ENCODE measurements around the gene FLVCR1.
"Not testable (repeated sequence)": the region's sequence is repeated elsewhere in the genome, so short reads cannot be mapped to it uniquely, and the experiment has no call there.

Gene FLVCR1

DNA sequence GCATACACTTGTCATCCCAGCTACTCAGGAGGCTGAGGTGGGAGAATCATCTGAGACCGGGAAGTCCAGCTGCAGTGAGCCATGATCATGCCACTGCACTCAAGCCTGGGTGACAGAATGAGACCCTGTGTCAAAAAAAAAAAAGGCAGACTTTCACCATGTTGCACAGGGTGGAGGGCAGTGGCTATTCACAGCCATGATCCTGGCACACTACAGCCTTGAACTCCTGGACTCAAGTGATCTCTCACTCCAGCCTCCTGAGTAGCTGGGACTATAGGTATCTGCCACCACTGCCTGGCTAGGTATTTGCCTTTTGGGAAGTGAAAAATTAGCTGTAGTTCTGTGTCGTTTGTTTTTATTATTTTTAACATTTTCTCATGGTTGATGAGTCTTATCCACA lies 29.7 kb upstream of the FLVCR1 start:
- Histone ChIP-seq H3K27ac (no peak overlapping the region), H3K9me3 (peaks cover 0 to 10% (median 6%) of the 10 kb centered on the region in 3 donors), H3K36me3 (peaks cover 0 to 5% (median 0%) of the 10 kb centered on the region in 3 donors), H3K27me3 (no peaks in the 10 kb centered on the region), H3K4me3 (no peak overlapping the region), H3K4me1 (no peaks in the 10 kb centered on the region)
- intact Hi-C loops (cut with DNase I; ENCODE audit: low total_unique reads): no loop called here
- TF ChIP-seq, protein P1, sequence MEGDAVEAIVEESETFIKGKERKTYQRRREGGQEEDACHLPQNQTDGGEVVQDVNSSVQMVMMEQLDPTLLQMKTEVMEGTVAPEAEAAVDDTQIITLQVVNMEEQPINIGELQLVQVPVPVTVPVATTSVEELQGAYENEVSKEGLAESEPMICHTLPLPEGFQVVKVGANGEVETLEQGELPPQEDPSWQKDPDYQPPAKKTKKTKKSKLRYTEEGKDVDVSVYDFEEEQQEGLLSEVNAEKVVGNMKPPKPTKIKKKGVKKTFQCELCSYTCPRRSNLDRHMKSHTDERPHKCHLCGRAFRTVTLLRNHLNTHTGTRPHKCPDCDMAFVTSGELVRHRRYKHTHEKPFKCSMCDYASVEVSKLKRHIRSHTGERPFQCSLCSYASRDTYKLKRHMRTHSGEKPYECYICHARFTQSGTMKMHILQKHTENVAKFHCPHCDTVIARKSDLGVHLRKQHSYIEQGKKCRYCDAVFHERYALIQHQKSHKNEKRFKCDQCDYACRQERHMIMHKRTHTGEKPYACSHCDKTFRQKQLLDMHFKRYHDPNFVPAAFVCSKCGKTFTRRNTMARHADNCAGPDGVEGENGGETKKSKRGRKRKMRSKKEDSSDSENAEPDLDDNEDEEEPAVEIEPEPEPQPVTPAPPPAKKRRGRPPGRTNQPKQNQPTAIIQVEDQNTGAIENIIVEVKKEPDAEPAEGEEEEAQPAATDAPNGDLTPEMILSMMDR (IDR thresholded peaks at IDR 0.05): no peak
- no peak for DNase-seq

DNA sequence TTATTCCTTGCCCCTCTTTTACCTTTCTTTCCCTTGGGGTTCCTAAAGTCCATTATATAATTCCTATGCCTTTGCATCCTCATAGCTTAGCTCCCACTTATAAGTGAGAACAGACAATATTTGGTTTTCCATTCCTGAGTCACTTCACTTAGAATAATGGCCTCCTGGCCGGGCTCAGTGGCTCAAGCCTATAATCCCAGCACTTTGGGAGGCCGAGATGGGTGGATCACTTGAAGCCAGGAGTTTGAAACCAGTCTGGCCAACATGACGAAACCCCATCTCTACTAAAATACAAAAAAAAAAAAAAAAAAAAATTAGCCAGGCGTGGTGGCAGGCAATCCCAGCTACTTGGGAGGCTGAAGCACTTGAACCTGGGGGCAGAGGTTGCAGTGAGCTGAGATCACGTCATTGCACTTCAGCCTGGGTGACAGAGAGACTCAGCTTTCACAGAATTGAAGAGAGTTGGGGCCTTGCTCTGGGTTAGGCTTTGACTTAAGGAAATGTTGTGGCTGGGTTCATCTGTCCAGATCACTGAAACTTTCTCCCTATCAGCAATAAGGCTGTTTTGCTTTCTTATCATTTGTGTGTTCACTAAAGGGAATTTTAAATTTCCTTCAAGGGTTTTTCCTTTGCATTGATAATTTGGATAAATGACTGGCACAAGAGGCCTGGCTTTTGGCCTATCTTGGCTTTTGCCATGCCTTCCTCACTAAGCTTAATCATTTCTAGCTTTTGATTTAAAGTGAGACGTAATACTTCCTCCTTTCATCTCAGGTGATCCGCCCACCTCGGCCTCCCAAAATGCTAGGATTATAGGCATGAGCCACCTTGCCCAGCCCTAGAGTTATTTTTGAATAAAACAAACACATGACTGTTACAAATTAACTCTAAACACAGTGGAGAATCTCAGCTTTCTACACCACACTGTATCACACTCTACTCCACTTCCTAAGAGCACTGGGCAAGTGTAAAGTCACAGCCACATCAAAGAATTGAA lies 24.6 kb upstream of the FLVCR1 start:
- H3K4me3 ChIP-seq; H3K36me3 ChIP-seq; intact Hi-C loops (cut with DNase I; ENCODE audit: low total_unique reads); H3K27me3 ChIP-seq; H3K4me1 ChIP-seq; H3K27ac ChIP-seq; DNase-seq; H3K9me3 ChIP-seq: not testable (repeated sequence)

DNA sequence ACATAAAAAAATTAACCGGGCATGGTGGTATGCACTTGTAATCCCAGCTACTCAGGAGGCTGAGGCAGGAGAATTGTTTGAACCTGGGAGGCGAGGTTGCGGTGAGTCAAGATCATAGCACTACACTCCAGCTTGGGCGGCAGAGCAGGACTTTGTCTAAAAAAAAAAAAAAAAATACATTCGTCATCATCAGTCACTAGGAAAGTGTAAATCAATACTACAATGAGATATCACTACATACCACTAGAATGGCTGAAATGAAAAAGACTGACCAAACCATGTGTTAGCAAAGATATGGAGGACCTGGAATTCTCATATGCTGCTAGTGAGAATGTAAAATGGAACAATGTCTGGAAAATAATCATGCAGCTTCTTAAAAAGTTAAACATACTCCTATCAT lies 19.9 kb upstream of the FLVCR1 start:
- no peak for DNase-seq
- Histone ChIP-seq H3K27ac (no peak overlapping the region), H3K4me3 (no peak overlapping the region), H3K4me1 (no peaks in the 10 kb centered on the region), H3K9me3 (no peaks in the 10 kb centered on the region), H3K36me3 (no peaks in the 10 kb centered on the region), H3K27me3 (no peaks in the 10 kb centered on the region)
- TF ChIP-seq, protein P1 (IDR thresholded peaks at IDR 0.05): no peak
- intact Hi-C loops (cut with DNase I; ENCODE audit: low total_unique reads): no loop called here

DNA sequence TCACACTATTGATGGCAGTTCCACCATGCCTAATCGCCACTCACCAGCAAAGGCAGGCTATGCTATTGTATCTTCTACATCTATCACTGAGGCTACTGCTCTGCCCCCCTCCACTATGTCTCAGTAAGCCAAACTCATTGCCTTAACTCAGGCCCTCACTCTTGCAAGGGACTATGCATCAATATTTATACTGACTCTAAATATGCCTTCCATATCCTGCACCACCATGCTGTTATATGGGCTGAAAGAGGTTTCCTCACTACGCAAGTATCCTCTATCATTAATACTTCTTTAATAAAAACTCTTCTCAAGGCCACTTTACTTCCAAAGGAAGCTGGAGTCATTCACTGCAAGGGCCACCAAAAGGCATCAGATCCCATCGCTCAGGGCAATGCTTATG lies 13.6 kb upstream of the FLVCR1 start:
- H3K9me3 ChIP-seq; H3K27me3 ChIP-seq; H3K27ac ChIP-seq; H3K36me3 ChIP-seq; DNase-seq; H3K4me1 ChIP-seq; H3K4me3 ChIP-seq; intact Hi-C loops (cut with DNase I; ENCODE audit: low total_unique reads): not testable (repeated sequence)

DNA sequence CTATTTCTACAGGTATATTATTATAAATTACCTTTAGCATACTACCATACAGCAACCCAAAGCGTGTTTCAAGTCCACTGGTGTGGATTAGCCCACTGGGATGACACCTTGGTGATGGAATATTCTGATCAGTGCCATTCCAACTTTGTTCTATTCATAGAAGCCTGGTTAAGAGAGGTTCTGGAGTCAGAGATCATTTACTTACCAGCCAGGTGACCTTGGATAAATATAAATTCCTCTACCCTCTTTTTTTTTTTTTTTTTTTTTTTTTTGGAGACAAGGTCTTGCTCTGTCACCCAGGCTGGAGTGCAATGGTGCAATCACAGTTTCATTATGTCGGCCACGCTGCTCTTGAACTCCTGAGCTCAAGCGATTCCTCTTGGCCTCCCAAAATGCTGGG lies 10.5 kb upstream of the FLVCR1 start, which contains the start of gene SPATA45:
SPATA45 (minus strand) TSS at position 101 of the 400 bp plus-strand sequence. CDS start 11,500 bp downstream, outside the sequence.
- Histone ChIP-seq H3K9me3 (peaks cover 0 to 4% (median 0%) of the 10 kb centered on the region in 3 donors), H3K4me1 (no peaks in the 10 kb centered on the region), H3K36me3 (no peaks in the 10 kb centered on the region), H3K27me3 (no peaks in the 10 kb centered on the region), H3K4me3 (no peak within 1 kb of the TSS), H3K27ac (no peak within 1 kb of the TSS)
- intact Hi-C loops (cut with DNase I; ENCODE audit: low total_unique reads): no loop called here
- TF ChIP-seq, protein P1 (IDR thresholded peaks at IDR 0.05): no peak
- no peak for DNase-seq

DNA sequence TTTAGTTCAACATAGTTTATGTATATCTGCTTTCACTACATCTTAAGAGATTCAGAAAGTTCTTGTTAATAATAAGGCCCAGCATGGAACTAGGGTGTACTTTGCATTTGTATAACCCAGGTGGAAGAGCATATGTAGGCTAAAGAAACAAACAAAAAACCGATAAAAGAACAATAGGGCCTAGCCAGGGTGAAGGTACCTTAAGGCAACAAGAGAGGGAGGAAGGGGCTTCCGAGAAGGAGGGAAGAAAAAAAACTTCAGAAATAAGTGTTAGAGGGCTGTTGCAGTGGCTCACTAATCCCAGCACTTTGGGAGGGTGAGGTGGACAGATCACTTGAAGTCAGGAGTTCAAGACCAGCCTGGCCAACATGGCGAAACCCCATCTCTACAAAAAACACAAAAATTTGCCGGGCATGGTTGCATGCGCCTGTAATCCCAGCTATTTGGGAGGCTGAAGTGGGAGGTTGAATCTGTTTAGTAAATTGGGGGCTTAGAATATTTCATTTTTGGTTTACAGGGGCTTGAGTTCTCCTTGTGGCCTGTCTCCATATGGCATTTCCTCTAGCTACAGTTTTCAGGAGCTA lies 5.9 kb upstream of the FLVCR1 start:
- DNase-seq: no peak
- H3K27ac ChIP-seq: no peak overlapping the region

More for the DNA sequence above, 5.9 kb upstream of the FLVCR1 start:
- Histone ChIP-seq H3K4me3 (no peak overlapping the region), H3K36me3 (no peaks in the 10 kb centered on the region), H3K27me3 (no peaks in the 10 kb centered on the region), H3K9me3 (peaks cover 0 to 4% (median 0%) of the 10 kb centered on the region in 3 donors), H3K4me1 (peaks cover 0 to 6% (median 4%) of the 10 kb centered on the region in 4 donors)
- intact Hi-C loops (cut with DNase I; ENCODE audit: low total_unique reads): loop anchor here (10.0 kb wide), 2 partner anchors 57 to 163 kb away; partner anchors contain the start of genes ANGEL2, NSL1 and TATDN3
- TF ChIP-seq, protein P1 (IDR thresholded peaks at IDR 0.05): no peak

Data from tibial artery (tissue), 4 donors.